CD14-positive monocyte (primary cell): Measurements from ENCODE around the gene LRRC4. TPM values are rescaled to one million over a fixed set of nuclear protein-coding genes. Genes with fewer than 3 reads are reported as not detected.

Experiments
- DNase-seq, 3 donors: peaks; one replicate each; pipeline ENCODE4 v3.0.0-alpha.2; 2011 to 2022
- H2AFZ ChIP-seq: 2 replicates; pipeline ENCODE4 v1.6.0; 2012; ENCODE audit warnings: mild to moderate bottlenecking, low read depth, low read length, inconsistent platforms; ENCODE audit not compliant: insufficient read depth, poor library complexity, severe bottlenecking
- H3K27ac ChIP-seq, 2 donors: 1 replicate in 1 of 2; 2 replicates in 1 of 2; pipeline ENCODE4 v1.5.1; 2012 to 2013; ENCODE audit warnings: low read length in 2 of 2, control low read depth in 1 of 2, inconsistent platforms in 1 of 2, low read depth in 1 of 2, mild to moderate bottlenecking in 1 of 2
- H3K27me3 ChIP-seq, 2 donors: one replicate each; pipeline versions ENCODE4 v1.6.0 to v1.6.1; 2011 to 2013; ENCODE audit warnings: low read length in 2 of 2; ENCODE audit not compliant: control insufficient read depth in 2 of 2, insufficient read depth in 2 of 2
- H3K36me3 ChIP-seq, 2 donors: replicated peaks in 1 of 2; 1 replicate in 1 of 2; 2 replicates in 1 of 2; pipeline versions ENCODE4 v1.5.1 to v1.6.1; 2012 to 2013; ENCODE audit warnings: low read length in 2 of 2, control low read depth in 1 of 2, inconsistent platforms in 1 of 2, mild to moderate bottlenecking in 1 of 2; ENCODE audit not compliant: insufficient read depth in 2 of 2, control insufficient read depth in 1 of 2
- H3K4me1 ChIP-seq, 2 donors: 1 replicate in 1 of 2; 2 replicates in 1 of 2; pipeline versions ENCODE4 v1.5.1 to v1.6.1; 2012 to 2013; ENCODE audit warnings: low read length in 2 of 2, control low read depth in 1 of 2, inconsistent platforms in 1 of 2, mild to moderate bottlenecking in 1 of 2, moderate library complexity in 1 of 2; ENCODE audit not compliant: insufficient read depth in 2 of 2, control insufficient read depth in 1 of 2
- H3K4me2 ChIP-seq: replicated peaks from 2 replicates; pipeline ENCODE3; 2012; ENCODE audit warnings: low read length, moderate library complexity, mild to moderate bottlenecking; ENCODE audit not compliant: poor library complexity, severe bottlenecking; ENCODE audit errors: extremely low read depth
- H3K4me3 ChIP-seq, 3 experiments: fragments of 200-600 bp in 1 of 3; sonication (generic) in 1 of 3; replicated peaks in 1 of 3; 1 replicate in 2 of 3; 2 replicates in 1 of 3; pipeline ENCODE4 v1.5.1; 2011 to 2013; ENCODE audit warnings: low read length in 3 of 3, mild to moderate bottlenecking in 3 of 3, control low read depth in 2 of 3, low read depth in 2 of 3, inconsistent platforms in 1 of 3, moderate library complexity in 1 of 3
- H3K79me2 ChIP-seq: 2 replicates; pipeline ENCODE4 v1.6.0; 2012; ENCODE audit warnings: mild to moderate bottlenecking, control low read depth, inconsistent platforms, low read length, moderate library complexity; ENCODE audit not compliant: insufficient read depth
- H3K9ac ChIP-seq: 2 replicates; pipeline ENCODE4 v1.6.0; 2017; ENCODE audit warnings: low read length, mild to moderate bottlenecking; ENCODE audit not compliant: insufficient read depth, poor library complexity, severe bottlenecking
- H3K9me3 ChIP-seq, 2 donors: replicated peaks in 1 of 2; 1 replicate in 1 of 2; 2 replicates in 1 of 2; pipeline versions ENCODE4 v1.5.1 to v1.6.1; 2012 to 2013; ENCODE audit warnings: low read length in 2 of 2, control low read depth in 1 of 2; ENCODE audit not compliant: control insufficient read depth in 1 of 2, insufficient read depth in 1 of 2
- H4K20me1 ChIP-seq: 2 replicates; pipeline ENCODE4 v1.6.0; 2012; ENCODE audit warnings: mild to moderate bottlenecking, low read length, control low read depth, moderate library complexity; ENCODE audit not compliant: insufficient read depth
- H3K27ac Mint-ChIP-seq, 7 donors: one replicate each; pipeline ENCODE4 v1.8.0; 2020; ENCODE audit warnings: mild to moderate bottlenecking in 7 of 7, mixed read lengths in 7 of 7, moderate library complexity in 6 of 7, inconsistent platforms in 2 of 7
- H3K27me3 Mint-ChIP-seq, 3 donors: one replicate each; pipeline ENCODE4 v1.8.0; 2021 to 2022; ENCODE audit warnings: low read depth in 3 of 3, mild to moderate bottlenecking in 3 of 3, mixed read lengths in 3 of 3, moderate library complexity in 3 of 3, inconsistent platforms in 1 of 3
- H3K36me3 Mint-ChIP-seq, 2 donors: one replicate each; pipeline ENCODE4 v1.8.0; 2020; ENCODE audit warnings: mixed read lengths in 2 of 2, inconsistent platforms in 1 of 2, mild to moderate bottlenecking in 1 of 2
- H3K4me1 Mint-ChIP-seq: one replicate; pipeline ENCODE4 v1.8.0; 2020; ENCODE audit warnings: mild to moderate bottlenecking, mixed read lengths
- H3K4me3 Mint-ChIP-seq, 2 donors: one replicate each; pipeline ENCODE4 v1.8.0; 2020; ENCODE audit warnings: mild to moderate bottlenecking in 2 of 2, mixed read lengths in 2 of 2, moderate library complexity in 1 of 2
- H3K9me3 Mint-ChIP-seq, 7 donors: one replicate each; pipeline ENCODE4 v1.8.0; 2020 to 2022; ENCODE audit warnings: mixed read lengths in 7 of 7, mild to moderate bottlenecking in 6 of 7, moderate library complexity in 6 of 7, inconsistent platforms in 2 of 7
- WGBS: methylation state at CpG from one replicate; pipeline ENCODE4 v1.1.5; 2013; ENCODE audit warnings: missing lambda C conversion rate; ENCODE audit not compliant: insufficient coverage; 5-methylcytosine and 5-hydroxymethylcytosine counted together
- intact Hi-C, 2 donors: fragments of 100-400 bp; cut with micrococcal nuclease; formaldehyde crosslinking; loops; one replicate each; pipeline versions ENCODE4 v1.15.0 to v1.15.1; 2023
- polyA plus RNA-seq, 3 donors: library from polyadenylated mRNA; depleted of rRNA in 1 of 3; unstranded in 2 of 3; stranded (reverse) in 1 of 3; fragments of 300-500 nt in 2 of 3; fragments of >200 nt in 1 of 3; fragmentation: Illumina TruSeq in 2 of 3; gene quantifications; 1 replicate in 2 of 3; 2 replicates in 1 of 3; pipeline ENCODE4 v1.2.3, GENCODE V29; 2012 to 2021
- TF ChIP-seq, protein P1 (sequence below): fragments of 200-600 bp; IDR thresholded peaks from one replicate; pipeline ENCODE4 v1.8.0; 2022; ENCODE audit warnings: antibody characterized with exemption, mild to moderate bottlenecking

The LRRC4 gene
- polyA plus RNA-seq, 3 donors: 0.12 to 3.3 (median 0.91) TPM

DNA sequence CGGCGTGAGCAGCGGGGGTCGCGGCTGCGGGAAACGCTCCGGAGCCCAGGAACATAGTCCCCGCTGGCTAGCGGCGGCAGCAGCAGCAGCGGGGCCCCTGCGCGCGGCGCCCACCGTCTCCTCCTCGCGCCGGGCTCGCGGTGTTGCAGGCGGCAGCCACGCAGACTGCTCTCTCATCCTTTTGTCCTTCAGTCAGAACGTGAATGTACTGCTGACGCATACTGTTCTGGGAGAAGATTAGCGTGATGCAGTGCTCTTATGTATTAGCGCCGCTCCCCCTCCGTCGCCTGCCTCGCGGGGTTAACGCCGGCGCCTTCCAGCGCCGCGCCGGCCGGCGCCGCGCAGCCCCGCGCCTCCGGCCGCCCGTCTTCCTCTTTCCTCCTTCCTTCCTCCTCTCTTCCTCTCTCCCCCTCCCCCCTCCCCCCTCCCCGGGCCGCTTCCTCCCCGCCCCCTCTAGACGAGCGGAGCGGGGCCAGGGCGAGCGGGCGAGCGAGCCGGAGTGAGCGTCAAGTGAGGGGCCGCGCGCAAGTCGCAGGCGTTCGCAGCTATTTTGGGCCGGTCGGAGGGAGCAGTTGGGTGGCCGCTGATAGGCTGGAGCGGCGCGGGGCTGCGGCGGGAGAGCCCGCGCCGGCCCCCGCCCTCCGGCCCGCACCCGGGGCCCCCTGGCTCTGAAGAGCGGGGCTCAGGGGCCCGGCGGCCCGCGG is 816 bp upstream of the LRRC4 start:
- Histone ChIP-seq H3K9ac (peak overlapping the region; percentile 19), H4K20me1 (peaks cover 70% of the 10 kb centered on the region), H3K4me1 (peaks cover 42 to 45% of the 10 kb centered on the region in 2 donors), H3K27me3 (peaks cover 5 to 8% of the 10 kb centered on the region in 2 donors), H3K36me3 (peaks cover 3 to 30% of the 10 kb centered on the region in 2 donors), H3K79me2 (peaks cover 40% of the 10 kb centered on the region), H2AFZ (no peak overlapping the region), H3K9me3 (no peaks in the 10 kb centered on the region), H3K27ac (no peak overlapping the region), H3K4me2 (peak overlapping the region; percentile 77), H3K4me3 (peak overlapping the region; percentile 3 to 73 (median 48))
- peak; percentile 73 to 84 (median 82) for DNase-seq
- intact Hi-C loops: loop anchor here in 1 of 2 donors (10.0 kb wide), 1 partner anchor 183 kb away; no protein-coding TSS in a partner anchor
- Mint-ChIP-seq H3K27me3 (peaks cover 9 to 34% (median 21%) of the 10 kb centered on the region in 3 donors), H3K36me3 (peaks cover 27 to 28% of the 10 kb centered on the region in 2 donors), H3K4me1 (peaks cover 44% of the 10 kb centered on the region), H3K4me3 (peak overlapping the region; percentile 87 to 90), H3K27ac (peak overlapping the region in 3 of 7 donors; percentile 49 to 78 (median 73)), H3K9me3 (peaks cover 0 to 4% (median 0%) of the 10 kb centered on the region in 7 donors)
- under 1% methylated on average over 55 of the region's 87 CpGs for WGBS
- TF ChIP-seq, protein P1, sequence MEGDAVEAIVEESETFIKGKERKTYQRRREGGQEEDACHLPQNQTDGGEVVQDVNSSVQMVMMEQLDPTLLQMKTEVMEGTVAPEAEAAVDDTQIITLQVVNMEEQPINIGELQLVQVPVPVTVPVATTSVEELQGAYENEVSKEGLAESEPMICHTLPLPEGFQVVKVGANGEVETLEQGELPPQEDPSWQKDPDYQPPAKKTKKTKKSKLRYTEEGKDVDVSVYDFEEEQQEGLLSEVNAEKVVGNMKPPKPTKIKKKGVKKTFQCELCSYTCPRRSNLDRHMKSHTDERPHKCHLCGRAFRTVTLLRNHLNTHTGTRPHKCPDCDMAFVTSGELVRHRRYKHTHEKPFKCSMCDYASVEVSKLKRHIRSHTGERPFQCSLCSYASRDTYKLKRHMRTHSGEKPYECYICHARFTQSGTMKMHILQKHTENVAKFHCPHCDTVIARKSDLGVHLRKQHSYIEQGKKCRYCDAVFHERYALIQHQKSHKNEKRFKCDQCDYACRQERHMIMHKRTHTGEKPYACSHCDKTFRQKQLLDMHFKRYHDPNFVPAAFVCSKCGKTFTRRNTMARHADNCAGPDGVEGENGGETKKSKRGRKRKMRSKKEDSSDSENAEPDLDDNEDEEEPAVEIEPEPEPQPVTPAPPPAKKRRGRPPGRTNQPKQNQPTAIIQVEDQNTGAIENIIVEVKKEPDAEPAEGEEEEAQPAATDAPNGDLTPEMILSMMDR: no peak

DNA sequence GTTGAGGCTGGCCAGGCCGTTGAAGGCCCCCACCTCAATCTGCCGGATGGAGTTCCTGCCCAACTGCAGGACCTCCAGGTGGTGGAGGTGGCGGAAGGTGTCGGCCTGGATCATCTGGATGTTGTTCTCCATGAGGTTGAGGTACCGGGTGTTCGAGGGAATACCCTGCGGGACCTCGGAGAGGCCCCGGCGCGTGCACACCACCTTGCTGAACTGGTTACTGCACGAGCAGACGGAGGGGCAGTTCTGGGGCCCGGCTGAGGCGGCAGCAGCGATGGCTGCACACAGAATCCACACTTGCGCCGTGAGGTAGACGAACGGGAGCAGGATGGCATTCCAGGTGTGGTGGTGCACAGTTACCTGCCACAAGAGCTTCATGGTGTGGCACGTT is 979 bp downstream of the LRRC4 start:
- Histone ChIP-seq H3K36me3 (peaks cover 3 to 30% of the 10 kb centered on the region in 2 donors), H2AFZ (no peak overlapping the region), H3K4me2 (peak overlapping the region; percentile 81), H3K79me2 (peaks cover 46% of the 10 kb centered on the region), H3K9me3 (no peaks in the 10 kb centered on the region), H3K9ac (peak overlapping the region; percentile 8), H4K20me1 (peaks cover 78% of the 10 kb centered on the region), H3K4me1 (peaks cover 60 to 63% of the 10 kb centered on the region in 2 donors), H3K4me3 (peak overlapping the region in 2 of 3 experiments; percentile 35 to 78), H3K27me3 (peaks cover 5 to 8% of the 10 kb centered on the region in 2 donors), H3K27ac (no peak overlapping the region)
- Mint-ChIP-seq H3K27ac (peak overlapping the region in 3 of 7 donors; percentile 33 to 88 (median 46)), H3K36me3 (peaks cover 27 to 28% of the 10 kb centered on the region in 2 donors), H3K9me3 (peaks cover 0 to 4% (median 0%) of the 10 kb centered on the region in 7 donors), H3K4me1 (peaks cover 61% of the 10 kb centered on the region), H3K4me3 (peak overlapping the region; percentile 76 to 87), H3K27me3 (peaks cover 9 to 34% (median 21%) of the 10 kb centered on the region in 3 donors)
- intact Hi-C loops: loop anchor here in 1 of 2 donors (10.0 kb wide), 1 partner anchor 185 kb away; no protein-coding TSS in a partner anchor
- DNase-seq: no peak
- TF ChIP-seq, protein P1: no peak
- 94% methylated on average over 21 of the region's 21 CpGs for WGBS
